Stimulated activated CD4-positive, alpha-beta T cell treated with anti-CD3 and anti-CD28 coated beads, TNF-alpha, amount 100 ng/mL, for 1 hour (primary cell): ENCODE results near the gene ADIPOR2.

Experiments used
- DNase-seq, 3 donors: peaks; one replicate each; pipeline ENCODE4 v3.0.0-alpha.2; 2020; ENCODE audit warnings: low read depth in 3 of 3, low spot score in 1 of 3

ADIPOR2 gene

DNA sequence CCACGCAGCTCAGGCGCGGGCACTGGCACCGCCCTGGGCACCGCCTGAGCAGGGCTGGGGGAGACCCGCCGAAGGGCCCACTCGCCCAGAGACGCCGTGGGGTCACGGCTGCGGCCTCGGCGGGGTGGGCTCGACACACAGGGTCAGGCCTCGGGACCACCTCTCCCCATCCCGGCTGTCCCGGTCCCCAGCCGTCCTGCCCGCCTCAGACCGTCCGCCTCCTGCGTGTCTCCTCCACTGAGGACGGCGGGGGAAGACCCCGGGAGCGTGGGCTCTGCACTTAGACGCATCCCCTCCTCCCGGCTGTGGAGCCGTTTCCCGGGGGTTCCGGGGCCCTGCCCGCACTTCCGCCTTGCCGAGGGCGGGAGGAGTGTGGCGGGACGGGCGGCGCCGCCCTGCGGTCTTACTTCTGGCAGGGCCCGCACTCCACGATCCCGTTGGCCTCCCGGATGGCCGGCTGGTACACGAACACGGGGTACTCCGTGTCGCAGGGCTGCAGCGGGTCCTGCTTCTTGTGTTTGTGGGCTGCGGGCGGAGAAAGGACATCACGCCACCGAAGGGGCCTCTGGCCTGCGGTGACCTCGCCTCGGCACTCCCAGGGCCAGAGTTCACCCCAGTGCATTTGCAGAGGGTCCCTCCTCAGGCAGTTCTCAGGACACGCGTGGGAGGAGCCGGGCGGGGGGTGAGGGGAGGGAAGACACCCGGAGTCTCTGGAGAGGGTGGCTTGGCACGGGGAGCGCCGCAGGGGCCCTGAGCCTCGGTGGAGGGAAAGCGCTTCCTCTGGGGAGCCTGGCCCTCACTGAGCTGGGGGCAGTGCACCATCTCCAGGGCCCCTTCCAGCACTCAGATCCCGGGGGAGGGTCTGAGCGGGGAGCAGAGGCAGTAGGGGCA, 106.4 kb downstream of the ADIPOR2 start:
- DNase-seq, result peak in 2 of 3 donors; percentile 16 to 46

DNA sequence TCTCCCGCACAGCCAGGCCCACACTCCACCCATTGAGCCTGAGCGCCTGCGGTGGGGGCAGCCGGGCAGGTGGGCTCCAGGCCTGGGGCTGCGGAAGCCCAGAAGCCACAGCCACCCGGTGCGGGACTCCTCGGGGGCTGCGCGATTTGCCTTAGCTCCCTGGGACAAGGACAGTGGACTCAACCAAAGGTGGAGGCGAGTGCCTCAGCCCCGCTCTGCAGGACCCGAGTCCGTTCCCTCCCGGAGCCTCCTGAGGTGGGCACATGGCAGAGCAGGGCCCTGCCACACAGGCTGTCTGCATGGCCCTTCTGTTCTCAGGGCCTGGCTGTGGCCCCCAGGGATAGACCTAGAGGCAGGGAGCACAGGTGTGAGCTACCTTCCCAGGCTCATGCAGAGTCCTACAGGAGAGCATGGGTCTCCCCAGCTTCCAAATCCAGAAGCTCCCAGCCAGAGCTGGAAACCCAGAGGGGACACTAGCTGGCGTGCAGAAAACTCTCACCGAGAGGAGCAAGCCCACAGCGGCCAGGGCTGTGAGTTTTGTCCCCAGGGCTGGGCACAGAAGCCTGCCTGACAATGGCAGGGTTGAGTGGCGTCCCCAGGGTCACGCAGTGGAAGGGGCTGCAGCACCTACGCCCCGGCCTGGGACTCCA, 107.2 kb downstream of the ADIPOR2 start:
- no peak for DNase-seq

GRCh38 chr12:1798641-1799020, 107.8 kb downstream of the ADIPOR2 start:
- no peak for DNase-seq

- DNase-seq, result no peak
Measured at GRCh38 chr12:1799051-1799881, 108.4 kb downstream of the ADIPOR2 start.

GRCh38 chr12:1799882-1800400, 109.1 kb downstream of the ADIPOR2 start:
- DNase-seq, result no peak

- no peak for DNase-seq
Measured at GRCh38 chr12:1800401-1801302, 109.8 kb downstream of the ADIPOR2 start.

DNA sequence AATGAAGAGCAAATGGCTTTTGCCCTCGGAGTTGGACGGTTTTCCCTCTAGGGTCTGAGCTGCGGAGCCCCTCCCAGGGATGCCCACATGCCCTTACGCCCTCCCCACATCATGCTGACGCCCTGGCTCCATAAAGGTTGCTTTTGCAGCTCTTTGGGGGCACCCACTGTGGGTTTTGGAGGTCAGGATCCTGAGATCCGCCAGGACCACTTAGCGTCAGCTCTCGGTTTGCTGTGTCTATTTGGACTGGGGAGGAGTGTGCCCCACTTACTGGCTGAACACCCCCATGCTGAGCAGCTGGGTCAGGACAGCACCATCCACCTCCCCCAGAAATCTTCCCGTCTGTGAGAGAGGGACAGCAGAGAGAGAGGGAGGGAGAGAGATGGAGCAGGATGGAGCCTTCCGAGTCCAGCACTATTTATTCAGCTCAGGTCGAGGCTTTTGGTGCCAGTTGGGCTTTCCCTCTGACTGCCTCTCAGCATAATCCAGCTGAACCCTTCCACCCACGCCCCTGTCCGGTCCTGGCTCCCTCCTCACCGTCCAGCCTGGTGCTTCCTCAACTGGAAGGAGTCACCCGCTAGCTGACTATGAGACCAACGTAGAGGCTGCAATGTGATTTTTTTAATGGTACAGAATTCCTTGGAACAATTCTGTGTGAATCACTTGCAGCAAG, 110.6 kb downstream of the ADIPOR2 start:
- no peak for DNase-seq

DNA sequence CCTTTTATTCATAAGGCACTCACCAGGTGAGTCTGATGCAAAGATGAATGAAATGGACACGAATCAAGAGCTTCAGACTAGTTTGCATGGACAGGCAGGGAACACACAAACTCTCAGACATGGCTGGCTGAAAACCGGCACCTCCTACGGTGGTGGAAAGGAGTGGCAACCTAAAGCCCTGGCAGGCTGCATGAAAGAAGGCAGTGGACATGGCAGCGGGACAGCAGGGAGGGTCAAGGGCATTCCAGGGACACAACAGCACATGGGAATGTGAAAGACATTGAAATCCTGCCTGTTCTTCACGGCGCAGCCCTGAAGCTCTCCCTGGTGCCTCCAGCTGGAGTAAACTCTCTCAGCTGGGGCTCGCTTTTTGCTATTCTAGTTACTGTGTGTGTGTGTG, 112.9 kb downstream of the ADIPOR2 start:
- DNase-seq, result no peak

- peak; percentile 48 to 66 (median 60) for DNase-seq
Measured at GRCh38 chr12:1804545-1805332, 113.9 kb downstream of the ADIPOR2 start.

DNA sequence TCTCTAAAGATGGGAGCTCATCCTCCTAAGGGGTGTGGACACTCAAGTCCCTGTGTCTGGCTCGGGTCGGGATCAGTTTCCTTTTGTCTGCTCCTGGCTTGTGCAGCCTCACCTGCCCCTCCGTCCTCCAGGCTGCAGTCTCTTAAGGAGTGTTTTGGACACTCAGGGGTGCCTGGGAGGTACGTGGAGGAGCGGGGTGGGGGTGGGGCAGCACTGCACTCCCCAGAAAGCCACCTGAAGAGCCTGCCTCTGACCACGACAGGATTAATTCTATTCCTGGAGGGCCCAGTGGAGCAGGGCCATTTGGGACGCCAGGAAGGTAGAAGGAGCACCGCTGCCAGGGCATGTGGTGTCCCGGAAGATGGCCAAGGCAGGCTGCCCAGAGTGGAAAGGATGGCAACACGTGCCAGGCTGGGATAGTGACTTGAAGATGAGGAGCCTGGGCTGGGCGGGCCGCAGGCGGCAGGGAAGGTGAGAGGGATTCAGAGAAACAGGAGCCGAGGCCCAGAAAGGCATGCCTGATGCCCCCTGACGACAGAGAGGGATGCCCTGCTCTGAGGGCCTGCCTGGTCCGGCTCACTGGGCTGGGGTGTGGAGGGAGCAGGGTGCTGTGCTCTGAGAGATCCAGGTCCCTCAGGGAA, 114.7 kb downstream of the ADIPOR2 start:
- no peak for DNase-seq

DNA sequence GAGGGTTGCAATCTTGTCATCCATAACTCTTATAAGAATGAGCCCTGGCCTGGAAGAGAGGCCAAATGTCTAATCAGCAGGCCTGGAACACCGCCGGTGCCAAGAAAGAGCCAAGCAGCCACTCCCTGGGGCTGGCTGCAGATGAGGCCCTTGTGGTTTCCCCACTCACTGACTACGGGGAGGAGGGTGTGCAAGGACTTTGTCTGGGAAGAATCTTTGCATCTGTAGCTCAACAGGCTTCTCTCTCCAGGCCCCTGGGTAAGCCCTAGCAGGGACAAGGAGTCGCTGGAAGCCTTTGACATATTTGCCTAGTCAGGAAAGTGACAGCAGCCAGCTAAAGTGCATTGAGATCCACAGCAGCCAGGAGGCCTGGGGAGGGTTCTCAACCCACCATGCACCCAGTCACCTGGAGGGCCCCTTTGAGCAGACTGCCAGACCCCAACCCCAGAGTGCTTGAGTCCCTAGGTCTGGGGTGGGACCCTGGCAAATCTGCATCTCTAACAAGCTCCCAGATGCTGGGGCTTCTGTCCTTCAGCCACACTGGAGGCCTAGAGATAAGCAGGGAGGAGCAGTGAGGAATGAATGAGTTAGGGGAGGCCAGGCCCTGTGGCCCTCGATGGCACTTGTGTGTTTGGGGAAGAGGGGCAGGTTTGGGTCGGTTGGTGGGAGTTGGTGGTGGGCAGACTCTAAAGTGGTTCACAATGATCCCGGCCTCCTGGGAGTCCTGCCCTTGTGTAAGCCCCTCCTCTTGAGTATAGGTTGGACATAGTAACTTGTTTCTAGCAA, 115.6 kb downstream of the ADIPOR2 start:
- no peak for DNase-seq

DNA sequence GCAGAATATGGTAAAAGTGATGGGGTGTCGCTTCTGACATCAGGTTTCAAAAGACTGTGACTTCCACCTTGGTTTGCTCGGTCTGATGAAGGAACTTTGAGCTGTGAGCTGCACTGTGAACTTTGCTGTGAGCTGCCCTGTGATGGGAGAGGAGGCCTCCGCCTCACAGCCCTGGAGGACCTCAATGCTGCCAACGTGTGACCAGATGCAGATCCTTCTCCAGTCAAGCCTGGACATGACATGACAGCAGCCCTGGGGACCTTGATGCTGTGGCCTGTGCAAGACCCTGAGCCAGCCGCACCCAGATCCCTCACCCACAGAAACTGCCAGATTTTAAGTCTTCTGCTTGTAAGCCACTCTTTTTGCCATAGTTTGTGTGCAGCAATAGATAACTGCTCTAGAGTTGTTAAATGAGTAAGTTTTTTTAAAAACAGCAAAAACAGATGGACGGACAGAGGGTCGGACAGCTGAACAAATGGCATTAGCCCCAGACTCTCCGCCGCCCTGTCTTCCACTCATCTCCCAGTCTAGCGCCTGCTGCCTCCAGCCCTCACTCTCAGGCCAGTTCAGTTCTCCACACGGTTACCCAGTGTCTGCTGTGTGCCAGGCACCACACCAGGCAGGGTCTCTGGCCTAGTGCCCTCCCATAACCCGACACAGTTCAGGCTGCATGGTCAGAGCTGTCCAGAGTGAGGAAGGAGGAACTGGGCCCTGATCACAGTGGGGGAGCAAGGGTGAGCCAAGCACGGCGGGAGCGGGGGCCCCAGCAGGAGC, 116.4 kb downstream of the ADIPOR2 start:
- DNase-seq, result no peak

GRCh38 chr12:1808036-1808797, 117.3 kb downstream of the ADIPOR2 start:
- DNase-seq, result no peak

GRCh38 chr12:1808798-1809480, 118.1 kb downstream of the ADIPOR2 start:
- no peak for DNase-seq

- DNase-seq, result no peak
Measured at GRCh38 chr12:1809591-1810190, 118.8 kb downstream of the ADIPOR2 start.
